OCI-LY1 (cell line): ENCODE measurements around the gene FAM83C.
"Not testable (repeated sequence)": the region's sequence is repeated elsewhere in the genome, so short reads cannot be mapped to it uniquely, and the experiment has no call there.

Experiments
- H2AFZ ChIP-seq: fragments of 200-600 bp; sonication (generic), shearing (Covaris generic); 2 replicates; pipeline ENCODE4 v1.6.0; 2014; ENCODE audit warnings: antibody characterized with exemption, mild to moderate bottlenecking, low read length
- H3F3A ChIP-seq: fragments of 200-600 bp; sonication (generic), shearing (Covaris generic); 2 replicates; pipeline ENCODE4 v1.6.0; 2014; ENCODE audit warnings: mild to moderate bottlenecking, antibody characterized with exemption, low read length, moderate library complexity; ENCODE audit not compliant: insufficient read depth
- H3K27ac ChIP-seq: fragments of 200-600 bp; sonication (generic); 2 replicates; pipeline ENCODE4 v1.5.1; 2014; ENCODE audit warnings: low read length, mixed run types, mild to moderate bottlenecking, low read depth; ENCODE audit not compliant: poor library complexity, severe bottlenecking
- H3K27me3 ChIP-seq: fragments of 200-600 bp; sonication (generic); 2 replicates; pipeline ENCODE4 v1.6.0; 2014; ENCODE audit warnings: antibody characterized with exemption, mild to moderate bottlenecking, low read length, moderate library complexity; ENCODE audit not compliant: insufficient read depth
- H3K36me3 ChIP-seq: fragments of 200-600 bp; sonication (generic); 2 replicates; pipeline ENCODE4 v1.6.1; 2014; ENCODE audit warnings: mild to moderate bottlenecking, antibody characterized with exemption, low read length, moderate library complexity, mixed read lengths; ENCODE audit not compliant: insufficient read depth
- H3K4me1 ChIP-seq: fragments of 200-600 bp; sonication (generic); 2 replicates; pipeline ENCODE4 v1.5.1; 2014; ENCODE audit warnings: mild to moderate bottlenecking, low read length, moderate library complexity; ENCODE audit not compliant: insufficient read depth, severe bottlenecking
- H3K4me2 ChIP-seq: fragments of 200-600 bp; sonication (generic), shearing (Covaris generic); 2 replicates; pipeline ENCODE4 v1.6.1; 2014; ENCODE audit warnings: low read length
- H3K4me3 ChIP-seq: fragments of 200-600 bp; sonication (generic); 2 replicates; pipeline ENCODE4 v1.5.1; 2014; ENCODE audit warnings: low read length, low read depth, mild to moderate bottlenecking, mixed read lengths; ENCODE audit not compliant: poor library complexity, severe bottlenecking
- H3K79me2 ChIP-seq: fragments of 200-600 bp; shearing (Covaris generic); 2 replicates; pipeline ENCODE4 v1.6.1; 2016; ENCODE audit warnings: mixed run types, low read length, mixed read lengths; ENCODE audit not compliant: insufficient read depth
- H3K9ac ChIP-seq: fragments of 200-600 bp; sonication (generic), shearing (Covaris generic); 2 replicates; pipeline ENCODE4 v1.6.1; 2014; ENCODE audit warnings: mild to moderate bottlenecking, low read length, mixed read lengths
- H3K9me2 ChIP-seq: fragments of 200-600 bp; sonication (generic), shearing (Covaris generic); 2 replicates; pipeline ENCODE4 v1.6.1; 2014; ENCODE audit warnings: low read depth, mild to moderate bottlenecking, low read length, mixed read lengths
- H3K9me3 ChIP-seq: fragments of 200-600 bp; shearing (Covaris generic); 2 replicates; pipeline ENCODE4 v1.6.1; 2014; ENCODE audit warnings: low read length, mixed read lengths
- H4K20me1 ChIP-seq: fragments of 200-600 bp; sonication (generic), shearing (Covaris generic); 2 replicates; pipeline ENCODE4 v1.6.0; 2016; ENCODE audit warnings: mild to moderate bottlenecking, low read length; ENCODE audit not compliant: insufficient read depth
- CTCF ChIP-seq: fragments of 200-600 bp; sonication (generic), shearing (Covaris generic); IDR thresholded peaks from 2 replicates; pipeline ENCODE4 v1.5.1; 2017; ENCODE audit warnings: mild to moderate bottlenecking, antibody characterized with exemption, low read length, moderate library complexity, mixed read lengths
- EZH2 ChIP-seq: fragments of 200-600 bp; sonication (generic), shearing (Covaris generic); IDR thresholded peaks from 2 replicates; pipeline ENCODE4 v1.8.0; 2017; ENCODE audit warnings: borderline replicate concordance, mixed run types, mild to moderate bottlenecking, antibody characterized with exemption, low read length, moderate library complexity, mixed read lengths

Gene FAM83C

DNA sequence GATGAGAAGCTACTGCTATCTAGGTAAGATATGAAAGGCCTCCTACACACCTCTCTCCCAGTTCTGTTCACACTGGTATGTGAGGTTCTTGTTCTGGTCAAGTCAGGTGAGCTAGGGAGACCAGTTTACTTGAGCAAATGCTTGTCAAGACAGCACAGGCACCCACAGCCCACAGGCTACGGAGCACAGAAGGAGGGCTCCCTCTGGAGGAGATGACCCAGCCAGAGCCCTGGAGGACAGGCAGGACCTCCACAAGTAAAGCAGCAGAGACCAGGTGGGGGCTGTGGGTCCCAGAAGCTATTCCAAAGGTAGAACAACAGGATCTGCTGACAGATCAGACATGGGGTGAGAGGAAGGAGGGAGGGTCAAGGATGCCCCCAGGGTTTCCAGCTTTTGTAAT, 27.5 kb downstream of the FAM83C start:
- Histone ChIP-seq H3K4me1 (no peaks in the 10 kb centered on the region), H3K9me3 (no peaks in the 10 kb centered on the region), H4K20me1 (no peaks in the 10 kb centered on the region), H3K4me2 (no peak overlapping the region), H3K36me3 (no peaks in the 10 kb centered on the region), H3K9me2 (no peaks in the 10 kb centered on the region), H2AFZ (no peak overlapping the region), H3K27me3 (no peaks in the 10 kb centered on the region), H3F3A (no peaks in the 10 kb centered on the region), H3K4me3 (no peak overlapping the region), H3K27ac (no peak overlapping the region), H3K79me2 (no peaks in the 10 kb centered on the region), H3K9ac (no peak overlapping the region)
- TF ChIP-seq CTCF (peak; percentile 10; the same call in 1 of the 2 replicates), EZH2 (no peak)

GRCh38 chr20:35263532-35264341, 28.5 kb downstream of the FAM83C start:
- H3K27ac ChIP-seq = no peak overlapping the region
- H3K4me3 ChIP-seq = no peak overlapping the region

DNA sequence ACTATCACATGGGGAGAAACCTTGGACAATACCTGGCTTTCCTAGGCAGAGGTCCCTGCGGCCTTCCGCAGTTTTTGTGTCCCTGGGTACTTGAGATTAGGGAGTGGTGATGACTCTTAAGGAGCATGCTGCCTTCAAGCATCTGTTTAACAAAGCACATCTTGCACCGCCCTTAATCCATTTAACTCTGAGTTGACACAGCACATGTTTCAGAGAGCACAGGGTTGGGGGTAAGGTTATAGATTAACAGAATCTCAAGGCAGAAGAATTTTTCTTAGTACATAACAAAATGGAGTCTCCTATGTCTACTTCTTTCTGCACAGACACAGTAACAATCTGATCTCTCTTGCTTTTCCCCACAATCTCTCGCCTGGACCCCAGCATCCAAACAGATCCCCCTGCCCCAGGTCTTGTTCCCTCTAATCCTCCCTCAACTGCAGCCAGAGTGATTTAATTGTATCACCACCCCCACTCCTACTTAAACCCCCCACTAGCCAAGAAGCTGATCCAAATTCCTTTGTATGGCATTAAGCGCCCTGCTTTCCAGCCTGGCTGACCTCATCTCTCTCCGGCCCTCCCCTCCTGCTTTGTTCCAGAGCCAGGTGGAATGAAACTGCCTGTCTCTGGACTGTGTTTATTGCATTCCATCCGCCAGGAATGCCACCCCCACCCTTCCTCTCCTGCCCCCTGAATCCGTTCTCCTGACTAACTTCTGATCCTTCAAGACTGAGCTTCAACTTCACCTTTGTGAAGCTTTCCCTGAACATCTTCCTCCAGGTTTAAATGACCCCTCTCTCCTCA, 29.3 kb downstream of the FAM83C start:
- not testable (repeated sequence) for H3K36me3 ChIP-seq, H3K4me2 ChIP-seq, H3K9me3 ChIP-seq, H4K20me1 ChIP-seq, H3K4me1 ChIP-seq, H3F3A ChIP-seq, H3K27ac ChIP-seq, H3K4me3 ChIP-seq, H3K79me2 ChIP-seq, H3K9me2 ChIP-seq, H3K27me3 ChIP-seq, H3K9ac ChIP-seq, H2AFZ ChIP-seq

More at GRCh38 chr20:35263532-35264341, 28.5 kb downstream of the FAM83C start:
- H3K9me2 ChIP-seq = no peaks in the 10 kb centered on the region
- no peak overlapping the region for H3K4me2 ChIP-seq
- no peaks in the 10 kb centered on the region for H4K20me1 ChIP-seq
- H3K4me1 ChIP-seq = no peaks in the 10 kb centered on the region
- no peak overlapping the region for H2AFZ ChIP-seq
- no peak overlapping the region for H3K9ac ChIP-seq
- no peaks in the 10 kb centered on the region for H3K36me3 ChIP-seq
- H3K27me3 ChIP-seq = no peaks in the 10 kb centered on the region
- TF ChIP-seq EZH2 (no peak), CTCF (no peak)
- no peaks in the 10 kb centered on the region for H3K9me3 ChIP-seq
- H3F3A ChIP-seq = no peaks in the 10 kb centered on the region
- H3K79me2 ChIP-seq = no peaks in the 10 kb centered on the region

- not testable (repeated sequence) for H3K4me1 ChIP-seq, H3K4me3 ChIP-seq
Observed at GRCh38 chr20:35262321-35262720, 29.9 kb downstream of the FAM83C start.

More at GRCh38 chr20:35262321-35262720, 29.9 kb downstream of the FAM83C start:
- not testable (repeated sequence) for H3K36me3 ChIP-seq, H3K27ac ChIP-seq, H3K9me2 ChIP-seq, H3K4me2 ChIP-seq, H3K79me2 ChIP-seq, H2AFZ ChIP-seq, H3K27me3 ChIP-seq, H3K9ac ChIP-seq, H3F3A ChIP-seq, H3K9me3 ChIP-seq, H4K20me1 ChIP-seq
